HG02840 (cell line): Measurements from ENCODE around the gene BCAR3.
"Not testable (repeated sequence)": the region's sequence is repeated elsewhere in the genome, so short reads cannot be mapped to it uniquely, and the experiment has no call there.

Experiments used
- ATAC-seq: cut with Tn5 transposase; IDR thresholded peaks from one replicate; pipeline ENCODE4 v1.9.1; 2021; ENCODE audit warnings: mild to moderate bottlenecking, moderate library complexity, moderate number of reproducible peaks; ENCODE audit not compliant: unreplicated experiment, low FRiP score

The BCAR3 gene

GRCh38 chr1:93559695-93560094 lies 121.9 kb downstream of the BCAR3 start:
- no peak for ATAC-seq

GRCh38 chr1:93559045-93559444 lies 122.6 kb downstream of the BCAR3 start:
- ATAC-seq, result no peak

GRCh38 chr1:93556291-93556690 lies 125.3 kb downstream of the BCAR3 start:
- no peak for ATAC-seq

- ATAC-seq, result no peak
These were observed 126.5 kb downstream of the BCAR3 start for GRCh38 chr1:93554883-93555872.

- ATAC-seq, result not testable (repeated sequence)
These were observed 127.6 kb downstream of the BCAR3 start for GRCh38 chr1:93553886-93554490.

- no peak for ATAC-seq
These were observed 128.7 kb downstream of the BCAR3 start for GRCh38 chr1:93552741-93553455.

GRCh38 chr1:93549811-93550210 lies 131.8 kb downstream of the BCAR3 start:
- ATAC-seq, result no peak

GRCh38 chr1:93549131-93549530 lies 132.5 kb downstream of the BCAR3 start:
- no peak for ATAC-seq

GRCh38 chr1:93546162-93546863 lies 135.3 kb downstream of the BCAR3 start:
- ATAC-seq, result no peak

GRCh38 chr1:93542398-93542797 lies 139.2 kb downstream of the BCAR3 start:
- ATAC-seq, result no peak

GRCh38 chr1:93541045-93541444 lies 140.6 kb downstream of the BCAR3 start:
- ATAC-seq, result no peak

GRCh38 chr1:93537924-93538323 lies 143.7 kb downstream of the BCAR3 start:
- ATAC-seq, result no peak

GRCh38 chr1:93537396-93537795 lies 144.2 kb downstream of the BCAR3 start:
- no peak for ATAC-seq

GRCh38 chr1:93533677-93534076 lies 148.0 kb downstream of the BCAR3 start:
- ATAC-seq, result no peak

- no peak for ATAC-seq
These were observed 148.8 kb downstream of the BCAR3 start for GRCh38 chr1:93532780-93533378.

- no peak for ATAC-seq
These were observed 150.4 kb downstream of the BCAR3 start for GRCh38 chr1:93531193-93531592.

GRCh38 chr1:93528412-93528811 lies 153.2 kb downstream of the BCAR3 start:
- ATAC-seq, result no peak

GRCh38 chr1:93526431-93526830 lies 155.2 kb downstream of the BCAR3 start:
- no peak for ATAC-seq

- ATAC-seq, result no peak
These were observed 156.2 kb downstream of the BCAR3 start for GRCh38 chr1:93525431-93525830.

- no peak for ATAC-seq
These were observed 158.9 kb downstream of the BCAR3 start for GRCh38 chr1:93522721-93523120.
